PC-3 (cell line): Measurements from ENCODE around the gene OR2A2.

ENCODE experiments used
- CTCF ChIP-seq: fragments of 300-600 bp; sonication (generic); conservative IDR thresholded peaks from 2 replicates; pipeline ENCODE4 v1.5.1; 2017; ENCODE audit warnings: antibody characterized with exemption, low read depth, mild to moderate bottlenecking, low read length
- EZH2 ChIP-seq: fragments of 300-600 bp; sonication (generic); IDR thresholded peaks from one replicate; pipeline ENCODE4 v1.6.1; 2017; ENCODE audit warnings: antibody characterized with exemption, mild to moderate bottlenecking, low read length; ENCODE audit not compliant: unreplicated experiment
- EZH2phosphoT487 ChIP-seq: fragments of 300-600 bp; sonication (generic); IDR thresholded peaks from 2 replicates; pipeline ENCODE4 v1.6.1; 2018; ENCODE audit warnings: mild to moderate bottlenecking, antibody characterized with exemption, low read length, borderline replicate concordance

- TF ChIP-seq EZH2phosphoT487, result no peak
- no peak for TF ChIP-seq EZH2
- no peak for TF ChIP-seq CTCF
These were observed 889 bp downstream of the OR2A2 start for GRCh38 chr7:144110272-144110671.
